Osteoblast (primary cell): ENCODE data around the gene AUTS2. TPM values are rescaled to one million over a fixed set of nuclear protein-coding genes. Genes with fewer than 3 reads are reported as not detected.

Source experiments
- DNase-seq: peaks from one replicate; pipeline ENCODE4 v3.0.0; 2011; ENCODE audit warnings: low spot score, mixed read lengths; ENCODE audit not compliant: insufficient read length; ENCODE audit errors: missing footprints
- H2AFZ ChIP-seq: 2 replicates; pipeline ENCODE4 v1.6.0; 2011; ENCODE audit warnings: mild to moderate bottlenecking, low read length
- H3K27ac ChIP-seq: 2 replicates; pipeline ENCODE4 v1.5.1; 2011; ENCODE audit warnings: mild to moderate bottlenecking, low read depth, low read length, moderate library complexity
- H3K27me3 ChIP-seq: 2 replicates; pipeline ENCODE4 v1.6.0; 2012; ENCODE audit warnings: mild to moderate bottlenecking, control low read depth, inconsistent platforms, low read length, moderate library complexity; ENCODE audit not compliant: insufficient read depth
- H3K36me3 ChIP-seq: 2 replicates; pipeline ENCODE4 v1.5.1; 2011; ENCODE audit warnings: mild to moderate bottlenecking, low read length, control low read depth, moderate library complexity; ENCODE audit not compliant: insufficient read depth
- H3K4me1 ChIP-seq: 2 replicates; pipeline ENCODE4 v1.5.1; 2011; ENCODE audit warnings: mild to moderate bottlenecking, low read length, control low read depth, moderate library complexity; ENCODE audit not compliant: insufficient read depth
- H3K4me2 ChIP-seq: 2 replicates; pipeline ENCODE4 v1.6.0; 2011; ENCODE audit warnings: mild to moderate bottlenecking, low read length; ENCODE audit not compliant: insufficient read depth
- H3K4me3 ChIP-seq: fragments of 200-600 bp; sonication (generic); 3 replicates; pipeline ENCODE4 v1.5.1; 2012; ENCODE audit warnings: mild to moderate bottlenecking, low read length, inconsistent platforms; ENCODE audit not compliant: insufficient read depth
- H3K79me2 ChIP-seq: 2 replicates; pipeline ENCODE4 v1.6.0; 2012; ENCODE audit warnings: mild to moderate bottlenecking, low read length, control low read depth, inconsistent platforms; ENCODE audit not compliant: insufficient read depth
- H3K9me3 ChIP-seq: 2 replicates; pipeline ENCODE4 v1.5.1; 2011; ENCODE audit warnings: low read depth, low read length, control low read depth
- H4K20me1 ChIP-seq: 2 replicates; pipeline ENCODE4 v1.6.0; 2012; ENCODE audit warnings: mild to moderate bottlenecking, low read length, control low read depth; ENCODE audit not compliant: insufficient read depth
- CTCF ChIP-seq: IDR thresholded peaks from 2 replicates; pipeline ENCODE4 v1.5.1; 2011; ENCODE audit warnings: mild to moderate bottlenecking, low read depth, low read length, moderate library complexity; ENCODE audit errors: extremely low read depth
- total RNA-seq: library from RNA; depleted of rRNA; stranded (reverse); fragments of >200 nt; gene quantifications from 2 replicates; pipeline ENCODE4 v1.2.3, GENCODE V29; 2012

The AUTS2 gene
- total RNA-seq, 1 donor = 15.2 TPM

DNA sequence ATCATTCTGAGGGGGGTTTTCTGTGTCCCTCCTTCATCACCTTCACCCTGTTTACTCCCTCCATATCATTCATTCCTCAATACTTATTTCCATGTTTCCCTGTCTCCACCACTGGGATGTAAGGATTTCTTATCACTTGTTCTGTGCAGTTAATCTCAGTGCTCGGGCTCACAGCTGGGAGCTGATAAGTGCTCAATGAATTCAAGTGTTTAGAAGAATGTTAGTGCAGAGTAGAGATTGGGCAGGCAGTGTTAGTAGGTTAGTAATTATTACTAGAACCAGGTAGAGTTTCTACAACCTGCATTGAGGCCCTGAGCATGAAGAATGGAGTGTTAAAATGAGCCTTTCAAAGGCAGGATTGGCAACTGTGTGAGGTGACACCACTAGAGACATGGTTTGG, 458.1 kb downstream of the AUTS2 start:
- H3K4me2 ChIP-seq = no peak overlapping the region
- no peaks in the 10 kb centered on the region for H4K20me1 ChIP-seq
- peaks cover 19% of the 10 kb centered on the region for H3K4me1 ChIP-seq
- no peaks in the 10 kb centered on the region for H3K36me3 ChIP-seq
- DNase-seq = no peak
- H2AFZ ChIP-seq = no peak overlapping the region
- no peaks in the 10 kb centered on the region for H3K9me3 ChIP-seq
- no peaks in the 10 kb centered on the region for H3K27me3 ChIP-seq
- H3K79me2 ChIP-seq = no peaks in the 10 kb centered on the region
- no peak for TF ChIP-seq CTCF
- H3K4me3 ChIP-seq = no peak overlapping the region
- no peak overlapping the region for H3K27ac ChIP-seq

- Histone ChIP-seq H3K4me1 (no peaks in the 10 kb centered on the region), H3K4me2 (no peak overlapping the region), H2AFZ (no peak overlapping the region), H3K9me3 (no peaks in the 10 kb centered on the region), H3K4me3 (no peak overlapping the region), H3K79me2 (no peaks in the 10 kb centered on the region), H4K20me1 (no peaks in the 10 kb centered on the region), H3K27me3 (no peaks in the 10 kb centered on the region), H3K36me3 (no peaks in the 10 kb centered on the region), H3K27ac (no peak overlapping the region)
- no peak for DNase-seq
- no peak for TF ChIP-seq CTCF
Observed at GRCh38 chr7:70060298-70061068, 462.2 kb downstream of the AUTS2 start.

- DNase-seq = no peak
- no peak overlapping the region for H2AFZ ChIP-seq
Observed at GRCh38 chr7:70063371-70063770, 465.1 kb downstream of the AUTS2 start.

More at GRCh38 chr7:70063371-70063770, 465.1 kb downstream of the AUTS2 start:
- Histone ChIP-seq H3K27me3 (no peaks in the 10 kb centered on the region), H3K9me3 (no peaks in the 10 kb centered on the region), H3K4me3 (no peak overlapping the region), H3K36me3 (no peaks in the 10 kb centered on the region), H3K4me2 (no peak overlapping the region), H3K79me2 (no peaks in the 10 kb centered on the region), H4K20me1 (no peaks in the 10 kb centered on the region), H3K27ac (no peak overlapping the region), H3K4me1 (no peaks in the 10 kb centered on the region)
- no peak for TF ChIP-seq CTCF
